HepG2 (cell line): ENCODE data around the gene THPO. TPM values are rescaled to one million over a fixed set of nuclear protein-coding genes. Genes with fewer than 3 reads are reported as not detected.

ENCODE experiments used
- FOXJ3 ChIP-seq: sonication (generic); formaldehyde crosslinking; IDR thresholded peaks from 2 replicates; pipeline ENCODE4 v1.4.0; 2020; ENCODE audit warnings: missing genetic modification reagents, mild to moderate bottlenecking, borderline replicate concordance
- GABPA ChIP-seq, 2 experiments: IDR thresholded peaks; 2 replicates each; pipeline ENCODE4 v1.6.1; 2011 to 2016; ENCODE audit warnings: low read depth in 2 of 2, low read length in 1 of 2, missing biosample characterization in 1 of 2, missing genetic modification characterization in 1 of 2
- GATAD2A ChIP-seq: IDR thresholded peaks from 2 replicates; pipeline ENCODE4 v1.6.1; 2016
- GTF3A ChIP-seq: sonication (generic); formaldehyde crosslinking; conservative IDR thresholded peaks from 2 replicates; pipeline ENCODE4 v1.4.0; 2020; ENCODE audit warnings: mild to moderate bottlenecking, missing genetic modification reagents
- HOXD1 ChIP-seq: sonication (generic); formaldehyde crosslinking; IDR thresholded peaks from 2 replicates; pipeline ENCODE4 v1.5.0; 2020; ENCODE audit warnings: missing genetic modification reagents
- NFATC3 ChIP-seq: sonication (generic); formaldehyde crosslinking; IDR thresholded peaks from 2 replicates; pipeline ENCODE4 v1.5.1; 2020; ENCODE audit warnings: mild to moderate bottlenecking, missing genetic modification reagents
- PAF1 ChIP-seq: IDR thresholded peaks from 2 replicates; pipeline ENCODE4 v1.6.1; 2016; ENCODE audit warnings: missing genetic modification reagents, missing compliant biosample characterization
- RELA ChIP-seq: sonication (generic); formaldehyde crosslinking; IDR thresholded peaks from 2 replicates; pipeline ENCODE4 v1.4.0; 2020; ENCODE audit warnings: missing genetic modification reagents
- ZBTB20 ChIP-seq: sonication (generic); formaldehyde crosslinking; IDR thresholded peaks from 2 replicates; pipeline ENCODE4 v1.8.1; 2023; ENCODE audit warnings: missing genetic modification reagents, low read depth, mild to moderate bottlenecking, borderline replicate concordance
- ZNF12 ChIP-seq: sonication (generic); formaldehyde crosslinking; IDR thresholded peaks from 2 replicates; pipeline ENCODE4 v1.5.0; 2020; ENCODE audit warnings: missing genetic modification reagents
- ZNF136 ChIP-seq: sonication (generic); formaldehyde crosslinking; IDR thresholded peaks from 2 replicates; pipeline ENCODE4 v1.8.1; 2022; ENCODE audit warnings: low read depth, mild to moderate bottlenecking, moderate library complexity, missing genetic modification reagents
- ZNF224 ChIP-seq: sonication (generic); formaldehyde crosslinking; IDR thresholded peaks from 2 replicates; pipeline ENCODE4 v1.5.0; 2020; ENCODE audit warnings: mild to moderate bottlenecking, missing genetic modification reagents
- ZNF510 ChIP-seq: sonication (generic); formaldehyde crosslinking; IDR thresholded peaks from 2 replicates; pipeline ENCODE4 v1.4.0; 2020; ENCODE audit warnings: low read depth, mild to moderate bottlenecking, missing genetic modification reagents
- ZNF550 ChIP-seq: sonication (generic); formaldehyde crosslinking; IDR thresholded peaks from 2 replicates; pipeline ENCODE4 v1.4.0; 2020; ENCODE audit warnings: mild to moderate bottlenecking, missing genetic modification reagents, borderline replicate concordance
- ZNF569 ChIP-seq: sonication (generic); formaldehyde crosslinking; IDR thresholded peaks from 2 replicates; pipeline ENCODE4 v1.5.0; 2020; ENCODE audit warnings: mild to moderate bottlenecking, missing genetic modification reagents, moderate library complexity, borderline replicate concordance
- ZNF782 ChIP-seq: sonication (generic); formaldehyde crosslinking; IDR thresholded peaks from 2 replicates; pipeline ENCODE4 v1.4.0; 2020; ENCODE audit warnings: missing genetic modification reagents, mild to moderate bottlenecking, borderline replicate concordance
- polyA plus RNA-seq, 8 experiments: library from polyadenylated mRNA; depleted of rRNA in 3 of 8; stranded (reverse) in 7 of 8; unstranded in 1 of 8; fragments of >200 nt; fragmentation: Illumina TruSeq in 4 of 8; extraction: Trizol in 4 of 8; gene quantifications; 2 replicates each; pipeline versions ENCODE4 v1.2.1 to v1.2.3, GENCODE V29; 2011 to 2016; ENCODE audit warnings: low read depth in 4 of 8, missing spikeins in 1 of 8, mixed read lengths in 1 of 8; ENCODE audit not compliant: insufficient read depth in 1 of 8
- total RNA-seq, 5 experiments: library from RNA; depleted of rRNA; stranded (reverse); fragments of >200 nt; fragmentation: Illumina TruSeq; extraction: Trizol; gene quantifications; 2 replicates each; pipeline ENCODE4 v1.2.3, GENCODE V29; 2016; ENCODE audit warnings: low read depth in 1 of 5
- TF ChIP-seq, protein P1 (sequence below): sonication (generic); formaldehyde crosslinking; IDR thresholded peaks from 2 replicates; pipeline ENCODE4 v1.4.0; 2020; ENCODE audit warnings: missing genetic modification reagents
- TF ChIP-seq, protein P2 (sequence below): sonication (generic); formaldehyde crosslinking; IDR thresholded peaks from 2 replicates; pipeline ENCODE4 v1.5.1; 2020; ENCODE audit warnings: mild to moderate bottlenecking, missing genetic modification reagents, borderline replicate concordance
- TF ChIP-seq, protein P3 (sequence below): sonication (generic); formaldehyde crosslinking; IDR thresholded peaks from 2 replicates; pipeline ENCODE4 v1.5.0; 2020; ENCODE audit warnings: mild to moderate bottlenecking, missing genetic modification reagents

THPO gene
- total and polyA plus RNA-seq, 2 of the 13 experiments (the other 11 are each of a cell fraction or from before 2014, with no cell fraction given), result 2.8 to 4.8 TPM

DNA sequence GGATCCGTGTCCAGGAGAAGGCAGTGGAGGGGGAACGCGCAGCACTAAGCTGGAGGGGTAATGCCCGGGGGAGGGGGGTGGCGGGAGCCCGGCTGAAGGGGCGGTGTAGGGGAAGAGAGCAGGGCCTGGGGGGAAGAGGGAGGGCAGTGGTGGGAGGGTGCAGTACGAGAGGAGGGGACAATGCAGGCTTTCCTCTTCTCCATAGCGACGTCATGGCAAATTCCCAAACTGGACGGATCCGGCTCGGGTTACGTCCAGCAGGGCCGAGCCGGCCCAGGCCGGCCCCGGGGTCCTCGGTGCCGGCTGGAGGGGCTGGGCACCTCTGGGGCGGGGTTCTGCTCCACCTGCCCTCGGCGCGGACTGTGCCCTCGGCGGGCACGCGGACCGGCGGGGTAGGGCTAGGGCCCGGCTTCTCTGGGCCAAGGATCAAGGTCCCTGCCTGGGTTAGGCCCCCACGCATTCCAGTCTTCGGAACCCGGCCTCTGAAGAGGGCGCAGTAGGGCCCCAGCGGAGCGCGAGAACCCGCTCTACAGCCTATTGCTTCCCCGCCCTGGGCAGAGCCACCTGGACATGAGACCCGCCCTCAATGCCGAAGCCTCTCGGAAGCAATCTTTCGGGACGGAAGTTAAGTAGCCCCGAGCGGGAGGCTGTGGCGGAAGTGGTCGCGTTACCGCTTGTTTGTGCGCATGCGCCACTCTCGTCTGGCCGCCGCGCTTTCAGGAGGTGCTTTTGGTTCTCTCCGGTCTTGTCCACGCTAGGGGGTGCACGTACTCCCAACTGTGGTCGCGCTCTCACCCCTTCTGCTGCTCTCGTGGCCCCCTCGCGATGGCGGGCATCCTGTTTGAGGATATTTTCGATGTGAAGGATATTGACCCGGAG is 15.1 kb downstream of the THPO start (continued):
- TF ChIP-seq HOXD1 (CRISPR knock-in tag) (no peak), GABPA (IDR thresholded peaks at IDR 0.05; ENCODE audit: low read depth, low read length) (no peak), GABPA (CRISPR knock-in tag; IDR thresholded peaks at IDR 0.05; ENCODE audit: low read depth) (peak; percentile 98), ZNF569 (no peak), RELA (CRISPR knock-in tag) (no peak; the same call in 1 of the 2 replicates), ZNF550 (CRISPR knock-in tag) (no peak), GATAD2A (0 out of 2 replicates have a peak, but pooled peaks have one; percentile 35), ZNF12 (CRISPR knock-in tag) (no peak; the same call in 1 of the 2 replicates), ZNF510 (CRISPR knock-in tag) (peak; percentile 90), GTF3A (CRISPR knock-in tag) (no peak; the same call in 1 of the 2 replicates), ZBTB20 (peak; percentile 30; the same call in 1 of the 2 replicates), ZNF136 (CRISPR knock-in tag) (peak; percentile 84), PAF1 (peak; percentile 93), ZNF782 (CRISPR knock-in tag) (peak; percentile 85; the same call in 1 of the 2 replicates), FOXJ3 (CRISPR knock-in tag) (no peak), NFATC3 (CRISPR knock-in tag) (no peak; the same call in 1 of the 2 replicates), ZNF224 (CRISPR knock-in tag) (peak; percentile 68; the same call in 1 of the 2 replicates)
- TF ChIP-seq, protein P1, sequence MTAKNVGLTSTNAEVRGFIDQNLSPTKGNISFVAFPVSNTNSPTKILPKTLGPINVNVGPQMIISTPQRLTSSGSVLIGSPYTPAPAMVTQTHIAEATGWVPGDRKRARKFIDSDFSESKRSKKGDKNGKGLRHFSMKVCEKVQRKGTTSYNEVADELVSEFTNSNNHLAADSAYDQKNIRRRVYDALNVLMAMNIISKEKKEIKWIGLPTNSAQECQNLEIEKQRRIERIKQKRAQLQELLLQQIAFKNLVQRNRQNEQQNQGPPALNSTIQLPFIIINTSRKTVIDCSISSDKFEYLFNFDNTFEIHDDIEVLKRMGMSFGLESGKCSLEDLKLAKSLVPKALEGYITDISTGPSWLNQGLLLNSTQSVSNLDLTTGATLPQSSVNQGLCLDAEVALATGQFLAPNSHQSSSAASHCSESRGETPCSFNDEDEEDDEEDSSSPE (CRISPR knock-in tag), result peak; percentile 84
- TF ChIP-seq, protein P2, sequence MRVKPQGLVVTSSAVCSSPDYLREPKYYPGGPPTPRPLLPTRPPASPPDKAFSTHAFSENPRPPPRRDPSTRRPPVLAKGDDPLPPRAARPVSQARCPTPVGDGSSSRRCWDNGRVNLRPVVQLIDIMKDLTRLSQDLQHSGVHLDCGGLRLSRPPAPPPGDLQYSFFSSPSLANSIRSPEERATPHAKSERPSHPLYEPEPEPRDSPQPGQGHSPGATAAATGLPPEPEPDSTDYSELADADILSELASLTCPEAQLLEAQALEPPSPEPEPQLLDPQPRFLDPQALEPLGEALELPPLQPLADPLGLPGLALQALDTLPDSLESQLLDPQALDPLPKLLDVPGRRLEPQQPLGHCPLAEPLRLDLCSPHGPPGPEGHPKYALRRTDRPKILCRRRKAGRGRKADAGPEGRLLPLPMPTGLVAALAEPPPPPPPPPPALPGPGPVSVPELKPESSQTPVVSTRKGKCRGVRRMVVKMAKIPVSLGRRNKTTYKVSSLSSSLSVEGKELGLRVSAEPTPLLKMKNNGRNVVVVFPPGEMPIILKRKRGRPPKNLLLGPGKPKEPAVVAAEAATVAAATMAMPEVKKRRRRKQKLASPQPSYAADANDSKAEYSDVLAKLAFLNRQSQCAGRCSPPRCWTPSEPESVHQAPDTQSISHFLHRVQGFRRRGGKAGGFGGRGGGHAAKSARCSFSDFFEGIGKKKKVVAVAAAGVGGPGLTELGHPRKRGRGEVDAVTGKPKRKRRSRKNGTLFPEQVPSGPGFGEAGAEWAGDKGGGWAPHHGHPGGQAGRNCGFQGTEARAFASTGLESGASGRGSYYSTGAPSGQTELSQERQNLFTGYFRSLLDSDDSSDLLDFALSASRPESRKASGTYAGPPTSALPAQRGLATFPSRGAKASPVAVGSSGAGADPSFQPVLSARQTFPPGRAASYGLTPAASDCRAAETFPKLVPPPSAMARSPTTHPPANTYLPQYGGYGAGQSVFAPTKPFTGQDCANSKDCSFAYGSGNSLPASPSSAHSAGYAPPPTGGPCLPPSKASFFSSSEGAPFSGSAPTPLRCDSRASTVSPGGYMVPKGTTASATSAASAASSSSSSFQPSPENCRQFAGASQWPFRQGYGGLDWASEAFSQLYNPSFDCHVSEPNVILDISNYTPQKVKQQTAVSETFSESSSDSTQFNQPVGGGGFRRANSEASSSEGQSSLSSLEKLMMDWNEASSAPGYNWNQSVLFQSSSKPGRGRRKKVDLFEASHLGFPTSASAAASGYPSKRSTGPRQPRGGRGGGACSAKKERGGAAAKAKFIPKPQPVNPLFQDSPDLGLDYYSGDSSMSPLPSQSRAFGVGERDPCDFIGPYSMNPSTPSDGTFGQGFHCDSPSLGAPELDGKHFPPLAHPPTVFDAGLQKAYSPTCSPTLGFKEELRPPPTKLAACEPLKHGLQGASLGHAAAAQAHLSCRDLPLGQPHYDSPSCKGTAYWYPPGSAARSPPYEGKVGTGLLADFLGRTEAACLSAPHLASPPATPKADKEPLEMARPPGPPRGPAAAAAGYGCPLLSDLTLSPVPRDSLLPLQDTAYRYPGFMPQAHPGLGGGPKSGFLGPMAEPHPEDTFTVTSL (CRISPR knock-in tag), result peak; percentile 57; the same call in 1 of the 2 replicates
- TF ChIP-seq, protein P3, sequence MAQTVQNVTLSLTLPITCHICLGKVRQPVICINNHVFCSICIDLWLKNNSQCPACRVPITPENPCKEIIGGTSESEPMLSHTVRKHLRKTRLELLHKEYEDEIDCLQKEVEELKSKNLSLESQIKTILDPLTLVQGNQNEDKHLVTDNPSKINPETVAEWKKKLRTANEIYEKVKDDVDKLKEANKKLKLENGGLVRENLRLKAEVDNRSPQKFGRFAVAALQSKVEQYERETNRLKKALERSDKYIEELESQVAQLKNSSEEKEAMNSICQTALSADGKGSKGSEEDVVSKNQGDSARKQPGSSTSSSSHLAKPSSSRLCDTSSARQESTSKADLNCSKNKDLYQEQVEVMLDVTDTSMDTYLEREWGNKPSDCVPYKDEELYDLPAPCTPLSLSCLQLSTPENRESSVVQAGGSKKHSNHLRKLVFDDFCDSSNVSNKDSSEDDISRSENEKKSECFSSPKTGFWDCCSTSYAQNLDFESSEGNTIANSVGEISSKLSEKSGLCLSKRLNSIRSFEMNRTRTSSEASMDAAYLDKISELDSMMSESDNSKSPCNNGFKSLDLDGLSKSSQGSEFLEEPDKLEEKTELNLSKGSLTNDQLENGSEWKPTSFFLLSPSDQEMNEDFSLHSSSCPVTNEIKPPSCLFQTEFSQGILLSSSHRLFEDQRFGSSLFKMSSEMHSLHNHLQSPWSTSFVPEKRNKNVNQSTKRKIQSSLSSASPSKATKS (CRISPR knock-in tag), result no peak
